Muscle layer of duodenum (tissue), 2 donors: ENCODE measurements around the gene NCOA7.

Experiments
- H3K27ac ChIP-seq: one replicate; pipeline ENCODE4 v1.7.0; 2013; ENCODE audit warnings: mild to moderate bottlenecking, low read length
- H3K27me3 ChIP-seq: one replicate; pipeline ENCODE4 v1.7.0; 2013; ENCODE audit warnings: low read depth, mild to moderate bottlenecking, control low read depth, low read length
- H3K36me3 ChIP-seq, 2 donors: one replicate each; pipeline ENCODE4 v1.7.0; 2013; ENCODE audit warnings: low read length in 2 of 2, control low read depth in 1 of 2, mild to moderate bottlenecking in 1 of 2; ENCODE audit not compliant: insufficient read depth in 2 of 2, control insufficient read depth in 1 of 2
- H3K4me1 ChIP-seq, 2 donors: one replicate each; pipeline ENCODE4 v1.7.0; 2013; ENCODE audit warnings: low read length in 2 of 2, mild to moderate bottlenecking in 2 of 2, control low read depth in 1 of 2, moderate library complexity in 1 of 2; ENCODE audit not compliant: insufficient read depth in 2 of 2, control insufficient read depth in 1 of 2
- H3K4me3 ChIP-seq, 2 donors: one replicate each; pipeline ENCODE4 v1.7.0; 2013; ENCODE audit warnings: low read length in 2 of 2, low read depth in 1 of 2, mild to moderate bottlenecking in 1 of 2
- H3K9me3 ChIP-seq, 2 donors: one replicate each; pipeline ENCODE4 v1.7.0; 2013; ENCODE audit warnings: low read length in 2 of 2, control low read depth in 1 of 2, mild to moderate bottlenecking in 1 of 2; ENCODE audit not compliant: control insufficient read depth in 1 of 2
- donor health status: healthy.

Gene NCOA7

DNA sequence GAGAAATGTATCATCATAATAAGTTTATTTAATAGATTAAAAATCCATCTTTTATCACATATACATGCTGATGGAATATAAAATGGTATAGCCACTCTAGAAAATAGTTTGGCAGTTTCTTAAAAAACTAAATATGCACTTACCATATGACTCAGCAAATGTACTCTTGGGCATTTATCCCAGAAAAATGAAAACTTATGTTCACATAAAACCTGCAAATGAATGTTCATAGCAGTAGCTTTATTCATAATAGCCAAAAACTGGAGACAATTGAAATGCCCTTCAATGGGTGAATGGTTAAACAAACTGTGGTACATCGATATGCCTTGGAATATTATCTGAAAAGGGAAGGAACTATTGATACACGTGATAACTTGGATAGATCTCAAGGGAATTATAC lies 6.4 kb upstream of the NCOA7 start:
- Histone ChIP-seq H3K9me3 (no peaks in the 10 kb centered on the region), H3K27ac (no peak overlapping the region), H3K36me3 (peaks cover 0 to 10% of the 10 kb centered on the region in 2 donors), H3K4me3 (no peak overlapping the region), H3K27me3 (no peaks in the 10 kb centered on the region), H3K4me1 (peaks cover 4 to 5% of the 10 kb centered on the region in 2 donors)

DNA sequence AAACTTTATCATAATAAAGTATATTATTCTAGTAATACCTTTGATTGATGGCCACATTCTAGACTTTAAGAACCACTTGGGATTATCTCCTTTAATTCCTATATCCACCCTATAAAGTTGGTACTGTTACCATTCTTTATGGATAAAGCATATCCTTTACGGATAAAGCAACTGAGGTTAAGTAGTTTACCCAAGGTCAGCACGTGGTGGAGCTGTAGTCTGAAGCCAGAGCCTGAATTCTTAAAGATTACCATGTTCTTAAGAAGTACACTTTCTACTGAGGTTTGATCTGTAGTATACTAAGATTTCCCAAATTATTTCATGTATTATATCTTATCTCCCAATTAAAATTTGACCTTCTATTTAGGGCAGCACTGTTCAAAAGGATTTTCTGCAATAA lies 3.0 kb upstream of the NCOA7 start:
- Histone ChIP-seq H3K4me3 (no peak overlapping the region), H3K9me3 (no peaks in the 10 kb centered on the region), H3K36me3 (no peaks in the 10 kb centered on the region), H3K27me3 (no peaks in the 10 kb centered on the region), H3K27ac (no peak overlapping the region), H3K4me1 (peaks cover 10 to 13% of the 10 kb centered on the region in 2 donors)

- no peaks in the 10 kb centered on the region for H3K36me3 ChIP-seq
- H3K4me1 ChIP-seq = peaks cover 16 to 25% of the 10 kb centered on the region in 2 donors
- peak overlapping the region; percentile 96 for H3K27ac ChIP-seq
- H3K4me3 ChIP-seq = peak overlapping the region in 1 of 2 donors; percentile 95
- H3K9me3 ChIP-seq = no peaks in the 10 kb centered on the region
- H3K27me3 ChIP-seq = no peaks in the 10 kb centered on the region
Measured at GRCh38 chr6:125789167-125789566, 1.6 kb upstream of the NCOA7 start.

DNA sequence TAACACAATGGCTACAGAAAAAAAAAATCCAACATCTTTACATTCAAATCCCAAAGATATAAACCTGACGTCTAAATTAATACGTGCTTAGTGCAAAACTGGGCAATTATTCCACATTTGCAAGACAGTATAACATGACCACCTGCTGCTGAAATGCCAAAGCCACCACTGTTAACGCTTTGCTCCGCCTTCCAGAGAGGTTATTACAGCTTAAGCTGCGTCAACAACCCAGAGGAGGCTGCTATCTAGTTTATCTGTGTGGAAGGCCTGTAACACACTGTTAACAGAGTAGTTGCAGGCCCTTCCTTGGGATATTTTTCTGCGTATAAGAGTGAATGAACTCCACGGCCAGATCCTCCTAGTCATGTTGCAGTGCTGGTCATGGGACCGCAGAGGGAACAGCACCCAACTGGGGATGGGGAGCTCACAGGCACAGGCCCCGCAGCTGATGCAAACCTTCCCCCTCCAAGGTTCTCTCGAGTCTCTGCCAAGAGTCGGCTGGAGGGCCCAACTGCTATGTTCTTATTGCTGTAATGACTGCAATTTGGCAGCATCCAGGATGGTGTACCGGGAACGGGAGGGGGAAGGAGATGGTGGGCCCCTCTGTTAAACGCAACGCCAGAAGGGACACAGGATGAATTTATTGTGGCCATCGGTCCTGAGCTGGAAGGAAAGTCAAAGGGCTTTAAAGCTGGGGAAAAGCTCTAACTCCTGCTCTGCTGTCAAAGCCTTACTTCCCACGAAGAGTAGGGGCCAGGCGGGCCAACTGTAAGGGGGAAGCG lies 993 bp upstream of the NCOA7 start:
- H3K36me3 ChIP-seq = no peaks in the 10 kb centered on the region
- H3K27me3 ChIP-seq = no peaks in the 10 kb centered on the region
- H3K4me3 ChIP-seq = peak overlapping the region; percentile 77 to 95
- H3K27ac ChIP-seq = peak overlapping the region; percentile 96
- H3K4me1 ChIP-seq = peaks cover 16 to 25% of the 10 kb centered on the region in 2 donors
- H3K9me3 ChIP-seq = no peaks in the 10 kb centered on the region

GRCh38 chr6:125791151-125791819 lies 525 bp downstream of the NCOA7 start:
- peak overlapping the region; percentile 77 to 95 for H3K4me3 ChIP-seq
- H3K4me1 ChIP-seq = peaks cover 24 to 31% of the 10 kb centered on the region in 2 donors
- H3K9me3 ChIP-seq = no peaks in the 10 kb centered on the region
- no peaks in the 10 kb centered on the region for H3K27me3 ChIP-seq
- H3K36me3 ChIP-seq = no peaks in the 10 kb centered on the region
- peak overlapping the region; percentile 72 for H3K27ac ChIP-seq

DNA sequence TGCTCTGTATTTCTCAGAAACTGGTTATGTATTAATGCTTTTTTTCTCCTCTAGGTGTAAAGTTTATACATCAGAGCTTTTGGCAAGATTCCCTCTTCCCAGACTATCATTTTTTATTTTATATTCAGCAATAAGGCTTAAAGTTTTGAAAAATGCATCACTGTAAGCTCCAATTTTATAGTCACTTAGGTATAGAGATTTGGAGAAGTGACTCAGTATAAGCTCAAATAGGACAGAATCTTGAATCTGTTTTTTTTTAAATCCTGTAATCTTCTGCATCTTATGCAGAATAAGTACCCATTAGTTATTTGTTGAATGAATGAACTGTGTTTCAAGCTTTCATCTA lies 1.0 kb downstream of the NCOA7 start:
- Histone ChIP-seq H3K27ac (peak overlapping the region; percentile 72), H3K4me1 (peaks cover 24 to 31% of the 10 kb centered on the region in 2 donors)

DNA sequence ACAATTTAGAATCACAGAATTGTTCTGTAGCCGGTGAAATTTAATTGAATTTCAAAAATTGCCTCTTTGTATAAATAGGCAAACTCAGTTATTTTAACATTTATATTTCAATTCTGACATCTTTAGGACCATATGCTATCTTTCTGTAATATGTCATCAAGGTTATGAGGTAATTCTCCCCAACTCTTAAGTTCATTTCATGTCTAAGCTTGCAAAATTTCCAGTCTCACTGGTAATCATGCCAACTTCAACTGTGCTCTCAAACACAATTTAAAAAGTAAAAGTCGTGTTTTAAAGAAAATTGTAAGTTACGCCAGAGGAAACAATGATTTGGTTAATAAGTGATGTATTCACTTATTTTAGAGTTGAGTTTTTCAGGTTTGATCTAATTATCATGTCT lies 1.4 kb downstream of the NCOA7 start:
- peak overlapping the region; percentile 77 to 95 for H3K4me3 ChIP-seq
- H3K27me3 ChIP-seq = no peaks in the 10 kb centered on the region
- peaks cover 24 to 31% of the 10 kb centered on the region in 2 donors for H3K4me1 ChIP-seq
- H3K36me3 ChIP-seq = no peaks in the 10 kb centered on the region
- H3K9me3 ChIP-seq = no peaks in the 10 kb centered on the region
- H3K27ac ChIP-seq = peak overlapping the region; percentile 72

More for the DNA sequence above, 1.0 kb downstream of the NCOA7 start:
- Histone ChIP-seq H3K36me3 (no peaks in the 10 kb centered on the region), H3K9me3 (no peaks in the 10 kb centered on the region), H3K4me3 (peak overlapping the region; percentile 77 to 95), H3K27me3 (no peaks in the 10 kb centered on the region)

GRCh38 chr6:125792680-125793079 lies 1.9 kb downstream of the NCOA7 start:
- peaks cover 28 to 34% of the 10 kb centered on the region in 2 donors for H3K4me1 ChIP-seq
- no peaks in the 10 kb centered on the region for H3K36me3 ChIP-seq
- no peaks in the 10 kb centered on the region for H3K9me3 ChIP-seq
- H3K4me3 ChIP-seq = no peak overlapping the region
- peak overlapping the region; percentile 72 for H3K27ac ChIP-seq
- H3K27me3 ChIP-seq = no peaks in the 10 kb centered on the region

DNA sequence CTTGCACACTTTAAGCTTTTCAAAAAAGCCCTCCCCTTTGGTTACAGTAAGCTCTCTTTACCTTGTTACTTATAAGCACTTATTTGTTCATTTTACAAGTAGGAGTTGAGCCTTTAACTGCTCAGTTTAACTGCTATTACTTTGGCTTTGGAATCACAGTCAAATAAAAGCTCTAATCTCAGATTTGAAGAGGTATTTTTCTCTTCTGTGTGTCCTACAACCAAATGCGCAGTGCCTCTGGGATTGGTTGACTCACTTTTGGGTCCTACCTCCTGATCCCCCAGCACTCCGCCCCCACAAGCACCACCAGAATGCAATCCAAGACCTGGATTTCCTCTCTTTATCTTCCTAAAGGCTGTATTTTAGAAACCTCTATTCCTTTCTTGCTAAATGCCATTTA lies 2.5 kb downstream of the NCOA7 start:
- Histone ChIP-seq H3K27me3 (no peaks in the 10 kb centered on the region), H3K4me3 (peak overlapping the region in 1 of 2 donors; percentile 0), H3K27ac (peak overlapping the region; percentile 21), H3K4me1 (peaks cover 29 to 34% of the 10 kb centered on the region in 2 donors), H3K36me3 (peaks cover 0 to 4% of the 10 kb centered on the region in 2 donors), H3K9me3 (no peaks in the 10 kb centered on the region)

DNA sequence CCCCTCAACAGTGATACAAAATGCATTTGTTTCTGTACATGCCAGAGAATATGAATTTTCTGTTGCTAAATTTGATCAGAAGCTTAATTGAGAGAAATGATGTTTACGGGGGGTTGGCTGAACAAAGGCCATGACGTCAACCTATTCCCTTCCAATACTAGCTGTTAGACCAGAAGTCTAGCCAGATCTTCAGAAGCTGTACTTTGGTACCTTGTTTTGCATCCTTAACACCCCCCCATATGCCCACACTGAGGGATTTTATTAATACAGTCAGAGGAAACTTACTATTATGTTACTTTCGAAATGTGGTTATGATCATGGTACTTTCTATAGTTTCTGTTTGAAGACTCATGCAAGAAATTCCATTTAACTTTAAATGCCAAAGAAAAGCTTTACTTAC lies 3.1 kb downstream of the NCOA7 start:
- Histone ChIP-seq H3K36me3 (peaks cover 0 to 4% of the 10 kb centered on the region in 2 donors), H3K9me3 (no peaks in the 10 kb centered on the region), H3K4me3 (peak overlapping the region in 1 of 2 donors; percentile 9), H3K4me1 (peaks cover 29 to 34% of the 10 kb centered on the region in 2 donors), H3K27ac (no peak overlapping the region), H3K27me3 (no peaks in the 10 kb centered on the region)

- Histone ChIP-seq H3K4me1 (peaks cover 23 to 27% of the 10 kb centered on the region in 2 donors), H3K36me3 (peaks cover 0 to 4% of the 10 kb centered on the region in 2 donors), H3K27me3 (no peaks in the 10 kb centered on the region), H3K27ac (no peak overlapping the region), H3K4me3 (no peak overlapping the region), H3K9me3 (no peaks in the 10 kb centered on the region)
Measured at GRCh38 chr6:125794342-125795137, 3.8 kb downstream of the NCOA7 start.
